GM12872 (cell line): Measurements from ENCODE around the gene CDC42SE1.

ENCODE experiments used
- TF ChIP-seq, protein P1 (sequence below): IDR thresholded peaks from 3 replicates; pipeline ENCODE4 v1.5.1; 2011; ENCODE audit warnings: low read depth, mild to moderate bottlenecking, low read length, moderate library complexity; ENCODE audit not compliant: insufficient read depth

The CDC42SE1 gene, protein sequence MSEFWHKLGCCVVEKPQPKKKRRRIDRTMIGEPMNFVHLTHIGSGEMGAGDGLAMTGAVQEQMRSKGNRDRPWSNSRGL

DNA sequence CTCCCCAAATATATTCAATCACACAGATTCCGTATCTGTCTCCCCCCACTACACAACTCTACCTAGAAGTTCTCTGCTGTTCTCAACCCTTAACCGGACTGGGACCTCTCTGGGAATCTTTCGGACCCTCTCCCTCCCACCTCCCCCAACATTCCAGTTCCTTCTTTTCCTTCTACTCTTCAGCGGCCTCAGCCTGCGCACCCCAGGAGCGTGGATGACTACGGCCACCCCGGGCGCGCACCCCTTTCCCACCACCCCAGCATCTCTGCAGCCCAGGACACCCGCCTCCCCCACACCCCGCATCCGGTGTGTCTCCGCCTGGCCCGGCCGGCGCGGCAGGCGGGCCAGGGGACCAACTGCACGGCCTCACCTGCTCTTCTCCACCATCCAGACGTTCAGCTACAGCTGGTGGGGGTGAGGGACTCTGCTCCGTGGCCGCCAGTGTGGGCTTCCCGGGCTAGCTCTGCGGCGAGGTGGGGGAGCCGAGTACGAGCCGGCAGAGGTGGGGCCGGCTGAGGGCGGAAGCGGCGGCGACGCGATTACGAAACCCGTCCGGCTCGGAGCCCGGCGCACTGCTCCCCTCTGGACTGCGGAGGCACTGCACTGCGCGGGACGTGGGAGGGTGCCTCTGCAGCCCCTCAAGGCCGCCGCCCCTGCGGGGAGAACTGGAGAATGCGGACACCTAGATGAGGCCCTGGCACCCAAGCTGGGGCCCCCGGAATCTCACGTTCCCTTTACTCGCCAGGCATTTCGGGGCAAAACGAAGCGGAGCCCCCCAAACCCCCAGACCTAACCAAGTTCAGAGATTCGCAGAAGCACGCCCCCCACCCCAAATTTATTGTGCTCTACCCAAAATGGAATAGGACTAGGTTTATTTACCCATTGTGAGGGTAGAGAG is at the start of gene CDC42SE1:
CDC42SE1 (minus strand) TSS at position 514 of the 898 bp plus-strand sequence. CDS start 3,892 bp downstream, outside the sequence.
- TF ChIP-seq, protein P1, sequence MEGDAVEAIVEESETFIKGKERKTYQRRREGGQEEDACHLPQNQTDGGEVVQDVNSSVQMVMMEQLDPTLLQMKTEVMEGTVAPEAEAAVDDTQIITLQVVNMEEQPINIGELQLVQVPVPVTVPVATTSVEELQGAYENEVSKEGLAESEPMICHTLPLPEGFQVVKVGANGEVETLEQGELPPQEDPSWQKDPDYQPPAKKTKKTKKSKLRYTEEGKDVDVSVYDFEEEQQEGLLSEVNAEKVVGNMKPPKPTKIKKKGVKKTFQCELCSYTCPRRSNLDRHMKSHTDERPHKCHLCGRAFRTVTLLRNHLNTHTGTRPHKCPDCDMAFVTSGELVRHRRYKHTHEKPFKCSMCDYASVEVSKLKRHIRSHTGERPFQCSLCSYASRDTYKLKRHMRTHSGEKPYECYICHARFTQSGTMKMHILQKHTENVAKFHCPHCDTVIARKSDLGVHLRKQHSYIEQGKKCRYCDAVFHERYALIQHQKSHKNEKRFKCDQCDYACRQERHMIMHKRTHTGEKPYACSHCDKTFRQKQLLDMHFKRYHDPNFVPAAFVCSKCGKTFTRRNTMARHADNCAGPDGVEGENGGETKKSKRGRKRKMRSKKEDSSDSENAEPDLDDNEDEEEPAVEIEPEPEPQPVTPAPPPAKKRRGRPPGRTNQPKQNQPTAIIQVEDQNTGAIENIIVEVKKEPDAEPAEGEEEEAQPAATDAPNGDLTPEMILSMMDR = peak; percentile 82

GRCh38 chr1:151108331-151108730 is 48.9 kb upstream of the CDC42SE1 start:
- TF ChIP-seq, protein P1 = no peak

- TF ChIP-seq, protein P1 = no peak
Measured at GRCh38 chr1:151106894-151107293, 47.5 kb upstream of the CDC42SE1 start.

DNA sequence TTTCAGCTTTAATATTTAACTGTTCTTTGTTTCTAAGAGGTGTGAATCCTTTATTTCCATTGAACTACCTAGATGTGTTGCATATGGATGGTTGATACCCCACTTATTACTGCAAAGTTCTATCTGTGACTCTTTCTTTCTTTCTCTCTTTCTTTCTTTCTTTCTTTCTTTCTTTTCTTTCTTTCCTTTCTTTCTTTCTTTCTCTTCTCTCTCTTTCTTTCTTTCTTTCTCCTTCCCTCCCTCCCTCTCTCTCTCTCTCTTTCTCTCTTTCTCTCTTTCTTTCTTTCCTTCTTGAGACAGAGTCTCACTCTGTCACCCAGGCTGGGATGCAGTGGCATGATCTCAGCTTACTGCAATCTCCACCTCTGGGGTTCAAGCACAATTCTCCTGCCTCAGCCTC is 45.2 kb upstream of the CDC42SE1 start:
- TF ChIP-seq, protein P1 = no peak

- TF ChIP-seq, protein P1 = no peak
Measured at GRCh38 chr1:151098126-151098525, 38.7 kb upstream of the CDC42SE1 start.

GRCh38 chr1:151085953-151086559 is 26.6 kb upstream of the CDC42SE1 start:
- TF ChIP-seq, protein P1 = no peak

- TF ChIP-seq, protein P1 = no peak
Measured at GRCh38 chr1:151072224-151072623, 12.8 kb upstream of the CDC42SE1 start.
